NOMO-1 (cell line): ENCODE data around the gene FBLN7.

Experiments
- DNase-seq, 2 experiments: peaks; one replicate each; lab custom pipeline; 2025; ENCODE audit not compliant: unreplicated experiment in 2 of 2; lab: John Stamatoyannopoulos, UW

The FBLN7 gene

GRCh38 chr2:112220831-112221230 is 82.6 kb downstream of the FBLN7 start:
- DNase-seq, result no peak

- DNase-seq, result no peak
These were observed 91.2 kb downstream of the FBLN7 start for GRCh38 chr2:112229348-112229747.

GRCh38 chr2:112230371-112230770 is 92.2 kb downstream of the FBLN7 start:
- DNase-seq, result no peak
